GM18508 (cell line): ENCODE data around the gene SPDEF.

ENCODE experiments used
- ATAC-seq: cut with Tn5 transposase; IDR thresholded peaks from one replicate; pipeline ENCODE4 v1.9.1; 2021; ENCODE audit warnings: moderate number of reproducible peaks; ENCODE audit not compliant: insufficient read depth, unreplicated experiment

Gene SPDEF

DNA sequence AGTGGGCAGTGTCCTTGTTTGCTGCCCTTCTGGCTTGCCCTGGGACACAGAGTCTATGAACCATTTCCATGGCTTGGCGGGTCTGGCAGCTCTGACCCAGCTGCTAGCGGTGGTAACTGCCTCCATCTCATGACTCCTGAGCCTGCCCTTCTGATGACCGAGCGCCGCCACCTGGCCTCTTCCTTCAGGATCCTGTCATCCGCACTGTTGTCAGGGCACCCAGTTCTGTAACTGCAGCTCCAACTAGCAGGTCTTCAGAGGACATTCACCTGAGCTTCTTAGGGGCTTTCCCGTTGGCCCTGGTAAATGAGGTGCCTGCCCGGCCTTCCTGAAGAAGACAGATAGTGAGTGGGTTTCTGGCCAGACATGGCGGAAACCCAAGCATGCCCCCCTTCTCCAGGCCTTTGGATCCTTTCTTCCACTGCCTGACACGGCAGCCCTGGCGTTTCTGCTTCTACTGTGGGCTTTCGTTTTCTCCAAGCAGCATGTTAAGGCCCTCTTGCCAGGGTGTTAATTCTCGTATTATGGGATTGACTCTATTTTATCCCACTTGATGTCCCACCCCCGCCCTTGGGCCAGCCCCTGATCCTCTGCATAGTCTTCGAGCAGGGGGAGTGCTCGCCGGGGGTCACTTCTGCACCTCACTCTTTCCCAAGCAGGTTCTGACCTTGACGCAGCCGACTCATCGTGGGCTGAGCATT lies 65.6 kb downstream of the SPDEF start:
- ATAC-seq = no peak

DNA sequence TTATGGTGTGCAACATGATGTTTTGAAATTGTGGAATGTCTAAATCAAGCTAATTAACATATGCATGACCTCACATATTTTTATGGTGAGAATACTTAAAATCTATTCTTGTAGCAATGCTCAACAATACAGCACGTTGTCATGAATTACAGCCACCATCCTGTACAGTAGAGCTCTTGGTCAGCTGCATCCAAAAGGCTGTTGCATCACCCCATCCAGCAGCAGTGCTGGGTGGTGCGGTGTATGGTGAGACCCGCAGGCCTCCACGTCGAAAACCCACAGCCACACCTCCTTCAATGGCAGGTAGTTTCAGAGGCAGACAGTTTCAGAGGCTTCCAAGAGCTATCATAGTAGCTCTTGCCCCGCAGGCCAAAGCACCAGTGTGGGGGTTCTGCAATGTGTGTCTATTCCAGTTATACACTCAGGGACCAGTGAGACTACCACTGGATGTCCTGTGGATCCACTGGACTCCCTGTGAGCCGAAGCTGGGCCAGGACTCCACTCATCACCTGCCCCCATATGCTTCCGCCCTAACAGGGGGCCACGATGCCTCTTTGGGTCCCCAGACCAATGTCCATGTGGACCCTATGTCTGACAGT lies 66.8 kb downstream of the SPDEF start:
- no peak for ATAC-seq
